NCI-H82 treated with DMSO at 0.1 percent for 48 hours (cell line): ENCODE data around the gene FXN.
"Not testable (repeated sequence)": the region's sequence is repeated elsewhere in the genome, so short reads cannot be mapped to it uniquely, and the experiment has no call there.

Experiments
- DNase-seq: peaks from one replicate; lab custom pipeline; 2025; ENCODE audit not compliant: unreplicated experiment; lab: John Stamatoyannopoulos, UW

Gene FXN

GRCh38 chr9:69035438-69036308, at the start of gene FXN:
FXN (plus strand) TSS chr9:69035752; CDS start chr9:69035783, 31 bp downstream.
- peak; percentile 34 for DNase-seq

GRCh38 chr9:68986949-68987348, 48.6 kb upstream of the FXN start:
- DNase-seq = not testable (repeated sequence)

- no peak for DNase-seq
These were observed 44.1 kb upstream of the FXN start for GRCh38 chr9:68991457-68991856.

GRCh38 chr9:68995776-68996175, 39.8 kb upstream of the FXN start:
- no peak for DNase-seq

- DNase-seq = peak; percentile 34
These were observed 39.1 kb upstream of the FXN start for GRCh38 chr9:68996462-68996861.

- peak; percentile 89 for DNase-seq
These were observed 37.9 kb upstream of the FXN start for GRCh38 chr9:68997666-68998065.

- no peak for DNase-seq
These were observed 37.2 kb upstream of the FXN start for GRCh38 chr9:68998385-68998784.

- DNase-seq = no peak
These were observed 36.7 kb upstream of the FXN start for GRCh38 chr9:68998812-68999211.

GRCh38 chr9:68999393-69000105, 36.0 kb upstream of the FXN start:
- DNase-seq = peak; percentile 82

GRCh38 chr9:69001921-69002320, 33.6 kb upstream of the FXN start:
- DNase-seq = no peak

- no peak for DNase-seq
These were observed 32.5 kb upstream of the FXN start for GRCh38 chr9:69003051-69003450.

- no peak for DNase-seq
These were observed 30.7 kb upstream of the FXN start for GRCh38 chr9:69004836-69005235.

GRCh38 chr9:69009708-69010107, 25.8 kb upstream of the FXN start:
- DNase-seq = no peak

- no peak for DNase-seq
These were observed 22.7 kb upstream of the FXN start for GRCh38 chr9:69012696-69013381.

GRCh38 chr9:69013382-69013727, 22.2 kb upstream of the FXN start:
- DNase-seq = no peak

GRCh38 chr9:69014013-69014412, 21.5 kb upstream of the FXN start, which contains the start of gene PRKACG:
PRKACG (minus strand) TSS chr9:69014113; CDS start chr9:69014092, 21 bp downstream.
- DNase-seq = no peak

- DNase-seq = no peak
These were observed 19.1 kb upstream of the FXN start for GRCh38 chr9:69016191-69017096.

- no peak for DNase-seq
These were observed 16.8 kb upstream of the FXN start for GRCh38 chr9:69018737-69019136.

GRCh38 chr9:69019808-69020207, 15.7 kb upstream of the FXN start:
- DNase-seq = no peak

GRCh38 chr9:69020301-69021145, 15.0 kb upstream of the FXN start:
- no peak for DNase-seq
